HG03097 (cell line): ENCODE data around the gene FIBCD1.

ENCODE experiments used
- ATAC-seq: cut with Tn5 transposase; IDR thresholded peaks from one replicate; pipeline ENCODE4 v1.9.1; 2021; ENCODE audit not compliant: unreplicated experiment, low FRiP score

The FIBCD1 gene

GRCh38 chr9:130938652-130939404, at the start of gene FIBCD1:
Gene FIBCD1 (minus strand): TSS chr9:130939247. CDS start chr9:130938607, 640 bp downstream.
- no peak for ATAC-seq

GRCh38 chr9:130988400-130988747, 49.3 kb upstream of the FIBCD1 start:
- ATAC-seq: no peak

- ATAC-seq: no peak
Measured at GRCh38 chr9:130987738-130988399, 48.8 kb upstream of the FIBCD1 start.

GRCh38 chr9:130987054-130987453, 48.0 kb upstream of the FIBCD1 start:
- ATAC-seq: no peak

GRCh38 chr9:130986356-130986965, 47.4 kb upstream of the FIBCD1 start:
- no peak for ATAC-seq

GRCh38 chr9:130985606-130986162, 46.6 kb upstream of the FIBCD1 start:
- no peak for ATAC-seq

- no peak for ATAC-seq
Measured at GRCh38 chr9:130985029-130985428, 46.0 kb upstream of the FIBCD1 start.

GRCh38 chr9:130984521-130984920, 45.5 kb upstream of the FIBCD1 start:
- no peak for ATAC-seq

GRCh38 chr9:130983970-130984369, 44.9 kb upstream of the FIBCD1 start:
- no peak for ATAC-seq

- no peak for ATAC-seq
Measured at GRCh38 chr9:130983359-130983670, 44.3 kb upstream of the FIBCD1 start.

- ATAC-seq: no peak
Measured at GRCh38 chr9:130982636-130983358, 43.8 kb upstream of the FIBCD1 start.

- ATAC-seq: no peak
Measured at GRCh38 chr9:130981756-130982137, 42.7 kb upstream of the FIBCD1 start.

- no peak for ATAC-seq
Measured at GRCh38 chr9:130981002-130981755, 42.1 kb upstream of the FIBCD1 start.

GRCh38 chr9:130980526-130980925, 41.5 kb upstream of the FIBCD1 start:
- no peak for ATAC-seq

- ATAC-seq: no peak
Measured at GRCh38 chr9:130979591-130980385, 40.7 kb upstream of the FIBCD1 start.

- no peak for ATAC-seq
Measured at GRCh38 chr9:130977811-130978221, 38.8 kb upstream of the FIBCD1 start.

- ATAC-seq: no peak
Measured at GRCh38 chr9:130975932-130976841, 37.1 kb upstream of the FIBCD1 start.

- no peak for ATAC-seq
Measured at GRCh38 chr9:130975156-130975555, 36.1 kb upstream of the FIBCD1 start.

GRCh38 chr9:130974697-130975096, 35.6 kb upstream of the FIBCD1 start:
- ATAC-seq: no peak
